NCI-H82 treated with DMSO at 0.1 percent for 48 hours (cell line): Measurements from ENCODE around the gene IQSEC1.
"Not testable (repeated sequence)": the region's sequence is repeated elsewhere in the genome, so short reads cannot be mapped to it uniquely, and the experiment has no call there.

Source experiments
- DNase-seq: peaks from one replicate; lab custom pipeline; 2025; ENCODE audit not compliant: unreplicated experiment; lab: John Stamatoyannopoulos, UW

IQSEC1 gene

DNA sequence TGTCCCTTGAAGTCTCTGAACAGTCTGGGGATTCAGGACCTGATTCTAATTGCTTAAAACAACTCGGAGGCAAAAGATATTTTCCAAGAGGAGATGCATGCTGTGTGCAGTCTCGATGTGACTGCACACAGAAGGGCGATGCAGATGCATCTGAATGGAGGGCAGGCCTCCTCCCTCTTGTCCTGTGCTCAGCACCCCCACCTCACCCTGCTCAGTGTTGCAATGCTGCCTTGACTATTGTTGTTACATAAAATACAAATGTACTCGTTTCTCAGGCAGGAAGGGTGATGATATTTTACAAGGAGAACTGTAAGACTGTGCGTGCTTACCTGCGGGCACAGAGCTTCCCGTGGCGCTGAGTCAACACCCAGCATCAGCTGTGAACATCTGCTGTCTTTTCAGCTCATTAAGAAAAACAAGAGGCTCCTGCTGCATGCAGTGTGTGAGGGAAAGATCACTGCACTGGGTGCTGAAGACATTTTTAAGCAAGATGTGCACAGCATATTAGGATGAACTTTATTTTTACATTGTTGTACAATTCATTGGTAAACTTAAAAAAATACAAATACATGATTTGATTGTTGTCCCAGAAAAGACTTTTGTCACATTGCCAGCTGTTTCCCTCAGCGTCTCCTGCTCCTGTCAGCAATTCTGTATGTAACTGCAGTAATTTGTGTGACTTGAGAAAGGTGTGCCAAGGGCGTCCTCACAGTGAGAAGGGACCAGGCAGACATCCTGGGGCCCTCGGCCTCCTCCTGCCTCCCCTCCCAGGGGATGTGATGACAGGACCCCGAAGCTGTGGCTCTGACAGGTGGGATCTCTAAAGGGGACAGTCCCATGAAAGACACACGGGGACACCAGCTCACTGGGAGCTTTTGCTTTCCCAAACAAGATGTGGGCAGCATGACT lies 175.6 kb downstream of the IQSEC1 start:
- DNase-seq, result no peak

DNA sequence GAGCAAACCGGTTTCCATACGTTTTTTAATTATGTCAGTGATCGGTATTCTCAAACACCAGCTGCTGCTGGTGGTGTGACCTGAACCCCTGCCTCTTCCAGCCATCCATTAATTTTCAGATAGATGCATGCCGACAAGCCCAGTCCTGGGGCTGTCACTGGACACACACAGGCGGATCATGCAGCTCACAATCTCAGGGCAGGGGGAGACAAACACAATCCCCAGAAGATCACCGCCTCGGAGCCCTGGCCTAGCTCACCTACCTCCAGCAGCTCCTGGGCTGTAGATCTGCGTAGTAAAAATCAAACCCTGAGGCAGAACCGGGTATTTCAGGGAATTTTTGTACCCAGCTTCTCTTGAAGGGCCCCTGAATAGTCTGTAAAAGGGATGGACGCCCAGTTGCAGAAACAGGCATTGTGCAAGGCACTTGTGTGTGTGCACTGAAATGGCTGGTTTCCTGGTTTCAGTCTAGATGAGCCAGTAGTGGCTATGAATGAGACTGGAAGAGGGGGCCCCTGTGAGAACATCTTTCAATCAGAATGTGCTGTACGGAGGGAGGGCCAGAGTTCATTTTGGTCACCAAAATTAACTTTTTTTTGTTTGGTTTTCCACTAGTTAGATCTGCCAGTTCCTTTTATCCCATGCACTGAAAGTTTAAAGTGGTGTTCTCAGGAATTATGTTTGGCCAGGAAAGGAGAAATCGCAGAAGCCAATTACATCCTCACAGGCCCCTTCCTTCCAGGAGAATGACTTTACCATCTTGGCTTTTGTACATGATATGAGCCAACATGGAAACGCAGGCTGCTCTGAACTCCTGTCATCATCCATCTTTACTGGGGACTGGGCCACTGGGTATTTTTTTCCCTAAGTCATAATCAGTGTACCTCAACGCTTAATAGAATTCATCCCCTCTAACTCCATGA lies 176.9 kb downstream of the IQSEC1 start:
- no peak for DNase-seq

DNA sequence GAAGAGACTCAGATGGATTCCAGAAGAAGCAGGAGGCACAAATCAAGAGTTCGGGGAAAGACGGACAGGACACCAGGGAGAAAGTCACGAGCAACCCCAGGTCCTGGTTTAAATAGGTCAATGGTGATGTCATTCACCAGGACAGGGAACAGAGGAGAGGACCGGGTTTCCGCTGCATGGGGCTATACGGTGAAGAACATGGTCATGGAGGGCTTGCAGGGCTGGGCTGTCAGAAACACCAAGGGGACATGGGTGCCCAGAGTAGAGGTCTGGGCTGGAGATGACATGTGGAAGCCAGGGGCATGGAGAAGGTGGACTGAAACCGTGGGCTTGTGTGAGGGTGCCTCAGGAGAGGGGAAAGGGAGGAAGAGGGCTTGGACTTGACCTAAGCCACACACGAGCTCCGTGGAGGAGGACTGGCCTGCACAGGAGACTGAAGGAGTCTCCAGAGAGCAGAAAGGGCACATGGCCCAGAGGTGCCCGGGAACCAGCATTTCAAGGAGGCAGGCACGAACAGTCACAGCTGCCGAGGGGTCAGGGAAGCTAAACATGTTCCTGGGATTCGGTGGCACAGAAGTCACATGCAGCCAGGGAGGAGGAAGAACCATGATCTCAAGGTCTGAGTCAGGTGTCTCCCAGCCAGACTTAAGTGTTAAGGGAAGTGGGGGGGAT lies 177.7 kb downstream of the IQSEC1 start:
- DNase-seq, result no peak

DNA sequence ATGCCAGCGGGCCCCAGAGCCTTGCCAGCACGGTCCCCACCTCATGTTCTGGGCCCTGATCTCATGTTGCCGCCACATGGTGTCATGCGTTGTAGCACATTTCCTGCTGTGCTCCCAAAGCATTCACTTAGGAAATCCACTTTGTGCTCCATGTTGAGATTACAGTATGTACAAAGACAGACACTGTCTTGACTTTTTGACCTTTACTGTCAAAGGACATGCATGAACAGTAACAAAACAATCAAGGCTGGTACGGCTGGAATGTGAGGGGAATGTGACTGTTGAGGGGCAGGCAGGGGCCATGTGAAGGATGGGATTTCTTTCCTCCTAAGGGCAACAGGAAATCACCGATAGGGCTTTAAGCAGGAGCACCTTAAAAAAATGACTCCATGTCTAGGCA lies 178.6 kb downstream of the IQSEC1 start:
- DNase-seq, result no peak

DNA sequence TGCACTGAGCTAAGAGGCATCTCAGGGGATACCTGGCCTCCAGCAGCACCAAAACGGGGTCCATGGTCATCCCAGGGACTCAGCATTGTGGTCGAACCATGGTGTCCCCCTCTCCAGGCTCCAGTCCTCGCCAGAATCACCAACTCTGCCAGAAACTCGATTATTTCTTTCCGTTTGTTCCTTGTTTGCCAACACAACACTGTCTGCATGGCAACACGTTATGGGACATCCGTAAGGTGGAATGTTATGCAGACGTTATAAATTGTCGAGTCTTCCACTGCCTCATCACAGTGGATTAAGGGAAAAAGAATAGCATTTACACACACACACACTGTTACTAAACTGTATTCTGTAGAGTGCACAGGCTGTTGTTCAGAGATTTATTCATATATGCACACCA lies 179.4 kb downstream of the IQSEC1 start:
- DNase-seq, result no peak

DNA sequence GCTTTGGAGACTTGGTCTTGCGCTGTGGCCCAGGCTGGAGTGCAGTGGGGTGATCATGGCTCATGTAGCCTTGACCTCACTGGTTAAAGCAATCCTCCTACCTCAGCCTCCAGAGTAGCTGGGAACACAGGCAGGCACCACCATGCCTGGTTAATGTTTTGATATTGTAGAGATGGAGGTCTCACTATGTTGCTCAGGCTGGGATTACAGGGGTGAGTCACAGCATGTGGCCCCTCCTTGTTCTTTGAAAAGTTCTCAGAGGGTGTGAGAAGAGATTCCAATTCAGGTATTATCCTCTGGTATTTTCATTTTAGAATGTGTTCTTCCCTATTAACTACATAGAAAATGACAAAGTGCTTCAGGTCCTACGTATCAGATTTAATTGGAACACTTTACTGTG lies 180.0 kb downstream of the IQSEC1 start:
- no peak for DNase-seq

DNA sequence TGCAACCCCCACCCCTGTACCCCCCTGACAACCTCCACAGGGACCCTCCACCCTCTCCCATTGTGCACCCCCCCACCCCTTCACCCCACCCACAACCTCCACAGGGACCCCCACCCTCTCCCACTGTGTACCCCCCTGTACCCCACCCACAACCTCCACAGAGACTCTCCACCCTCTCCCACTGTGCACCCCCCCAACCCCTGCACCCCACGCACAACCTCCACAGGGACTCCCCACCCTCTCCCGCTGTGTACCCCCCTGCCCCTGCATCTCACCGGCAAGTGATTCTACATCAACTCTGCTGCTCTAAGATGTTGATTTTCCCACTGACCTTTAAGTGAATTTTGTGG lies 180.4 kb downstream of the IQSEC1 start:
- no peak for DNase-seq

DNA sequence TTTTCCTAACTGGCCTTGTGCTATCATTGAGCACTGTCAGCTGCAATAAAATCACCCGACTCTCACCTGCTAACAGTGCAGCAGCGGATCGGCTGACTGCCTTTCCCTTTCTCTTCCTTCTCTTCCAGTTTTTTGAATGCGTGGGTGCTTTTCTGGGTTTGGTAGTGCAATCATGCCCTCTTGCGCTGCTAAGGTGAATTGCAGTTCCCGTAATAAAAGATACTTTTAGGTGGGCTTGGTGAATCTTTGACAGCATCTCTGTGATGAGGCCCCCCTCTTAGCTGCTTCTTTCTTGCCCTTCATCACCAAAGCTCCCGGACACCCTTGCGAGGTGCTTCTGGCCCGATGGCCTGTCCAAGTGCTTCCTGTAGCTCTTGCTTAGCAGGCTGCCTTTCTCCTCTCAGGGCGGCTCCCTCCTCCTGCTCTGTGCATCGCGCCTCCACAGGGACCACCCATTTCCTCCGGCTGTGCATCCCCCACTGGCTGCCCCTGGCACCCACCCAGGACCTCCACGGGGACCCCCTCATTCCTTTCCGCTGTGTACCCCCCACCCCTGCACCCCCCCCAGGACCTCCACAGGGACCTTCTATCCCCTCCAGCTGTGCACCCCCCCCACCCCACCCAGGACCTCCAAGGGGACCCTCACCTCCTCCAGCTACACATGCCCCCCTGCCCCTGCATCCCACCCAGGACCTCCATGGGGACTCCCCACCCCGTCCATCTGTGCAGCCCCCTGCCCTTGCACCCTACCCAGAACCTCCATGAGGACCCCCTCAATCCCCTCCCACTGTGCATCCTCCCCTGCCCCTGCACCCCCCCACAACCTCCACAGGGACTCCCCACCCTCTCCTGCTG lies 181.0 kb downstream of the IQSEC1 start:
- peak; percentile 14 for DNase-seq

DNA sequence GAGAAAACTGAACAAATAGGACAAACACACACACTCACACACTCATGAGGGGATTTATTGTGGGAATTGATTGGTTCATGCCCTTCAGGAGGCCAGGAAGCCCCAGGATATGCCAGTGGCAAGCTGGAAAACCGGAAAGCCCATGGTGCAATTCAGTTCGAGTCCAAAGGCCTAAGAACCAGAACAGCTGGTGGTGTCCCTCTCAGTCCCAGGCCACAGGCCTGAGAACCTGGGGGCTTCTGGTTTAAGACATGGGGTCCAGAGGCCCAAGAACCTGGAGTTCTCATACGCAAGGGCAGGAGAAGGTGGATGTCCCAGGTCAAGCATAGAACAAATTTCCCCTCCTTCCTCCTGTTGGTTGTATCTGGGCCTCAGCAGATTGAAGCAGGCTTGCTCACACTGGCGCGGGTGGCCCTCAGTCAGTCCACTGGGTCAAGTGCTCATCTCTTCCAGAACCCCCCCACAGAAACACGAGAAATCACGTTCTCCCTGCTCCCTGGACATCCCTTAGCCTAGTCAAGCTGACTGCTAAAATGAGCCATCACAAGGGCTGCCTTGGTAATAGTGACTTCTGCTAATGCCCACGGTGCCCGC lies 181.7 kb downstream of the IQSEC1 start:
- no peak for DNase-seq

DNA sequence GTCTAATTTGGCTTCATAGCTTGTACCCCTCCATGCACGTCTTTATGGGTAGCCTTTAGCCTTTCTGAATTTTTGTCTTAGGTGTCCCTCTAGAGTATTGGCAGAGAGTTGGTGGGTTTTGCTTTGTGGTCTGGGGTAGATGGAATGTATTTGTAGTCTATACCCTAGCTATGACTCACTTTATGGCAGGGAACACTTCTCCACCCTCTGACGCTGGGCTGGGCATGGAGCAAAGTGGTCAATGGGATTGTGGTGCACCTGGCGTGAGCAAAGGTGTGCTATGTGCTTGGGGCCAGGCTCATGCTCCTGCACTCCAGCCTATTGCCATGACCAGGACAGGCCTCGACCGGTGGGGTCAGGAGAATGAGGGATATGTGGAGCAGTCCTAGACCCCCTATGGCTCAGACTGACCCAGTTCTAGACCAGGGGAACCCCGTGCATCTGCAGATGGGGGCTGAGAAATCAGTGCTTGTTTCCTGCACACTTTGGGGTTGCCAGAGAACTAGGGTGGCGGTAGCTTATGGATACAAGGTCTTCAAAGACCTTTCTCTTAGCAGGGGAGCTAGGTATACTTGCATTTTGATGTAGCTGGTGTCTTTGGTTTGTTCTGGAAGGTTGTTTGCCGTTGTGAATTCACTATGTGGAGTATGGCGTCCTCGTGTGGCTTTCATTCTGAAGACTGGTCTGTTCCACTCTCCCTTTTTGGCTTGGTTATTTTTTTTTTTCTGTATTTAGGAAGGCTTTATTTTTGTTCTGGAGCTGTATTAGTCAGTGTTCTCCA lies 182.4 kb downstream of the IQSEC1 start:
- DNase-seq, result no peak

DNA sequence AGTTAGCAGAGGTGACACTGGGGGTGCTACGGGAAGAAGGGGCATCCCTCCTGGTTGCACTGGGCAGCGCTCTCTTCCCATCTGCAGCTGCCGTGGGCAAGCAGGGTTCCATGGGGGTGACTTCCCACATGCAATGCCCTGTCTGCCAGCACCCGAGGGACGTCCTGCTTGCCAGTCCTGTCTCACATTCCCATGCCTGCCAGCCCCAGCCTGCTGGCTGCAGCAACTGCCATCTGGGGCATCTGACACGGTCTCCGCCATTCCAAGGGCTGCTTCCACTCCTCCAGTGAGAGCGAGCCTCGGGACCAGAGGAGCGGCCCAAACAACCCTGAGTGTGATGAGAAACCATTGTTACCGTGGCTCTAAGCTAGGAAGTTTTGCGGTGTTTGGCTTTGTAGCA lies 186.5 kb downstream of the IQSEC1 start:
- DNase-seq, result no peak

DNA sequence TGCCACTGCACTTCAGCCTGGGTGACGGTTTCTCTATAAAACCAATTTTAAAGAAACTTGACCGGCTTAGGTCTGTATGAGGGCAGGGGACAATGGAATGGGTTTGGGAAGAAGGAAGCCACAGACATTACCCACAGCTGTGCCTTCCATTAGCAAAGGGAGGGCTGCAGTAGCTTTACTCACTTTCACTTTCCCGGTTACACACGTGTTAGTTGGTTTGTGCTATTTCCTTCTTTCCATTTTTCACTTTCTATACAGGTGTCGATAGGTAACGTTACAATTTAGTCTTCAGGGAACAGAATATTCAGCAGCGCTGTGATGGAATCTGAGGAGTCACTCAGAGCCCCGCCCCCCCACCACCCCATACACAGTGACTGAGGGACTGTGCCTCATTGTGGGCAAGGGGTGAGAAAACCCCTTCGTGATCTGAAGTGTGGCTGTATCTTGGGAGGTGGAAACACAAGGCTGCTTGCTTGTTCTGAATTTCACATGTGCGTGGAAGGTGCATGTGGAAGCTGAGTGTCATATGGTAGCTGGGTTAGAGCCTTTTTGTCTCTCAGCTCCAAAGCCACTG lies 187.0 kb downstream of the IQSEC1 start:
- no peak for DNase-seq

DNA sequence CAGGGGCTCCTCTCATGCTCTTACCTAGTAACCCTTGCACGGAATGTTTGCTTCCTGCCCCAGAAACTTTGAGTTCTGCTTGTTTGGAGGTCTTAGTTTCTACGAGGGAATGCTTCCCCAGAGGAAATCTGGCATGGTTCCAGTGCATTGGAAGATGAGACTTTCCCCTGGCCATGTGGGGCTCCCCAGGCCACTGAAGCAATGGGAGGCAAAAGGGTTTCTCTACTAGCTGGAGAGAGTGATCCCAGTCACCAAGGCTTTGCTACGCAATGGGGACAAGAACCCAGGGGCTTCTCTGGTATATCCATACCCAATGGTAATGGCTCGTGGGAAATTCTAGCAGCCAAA lies 187.7 kb downstream of the IQSEC1 start:
- DNase-seq, result no peak

DNA sequence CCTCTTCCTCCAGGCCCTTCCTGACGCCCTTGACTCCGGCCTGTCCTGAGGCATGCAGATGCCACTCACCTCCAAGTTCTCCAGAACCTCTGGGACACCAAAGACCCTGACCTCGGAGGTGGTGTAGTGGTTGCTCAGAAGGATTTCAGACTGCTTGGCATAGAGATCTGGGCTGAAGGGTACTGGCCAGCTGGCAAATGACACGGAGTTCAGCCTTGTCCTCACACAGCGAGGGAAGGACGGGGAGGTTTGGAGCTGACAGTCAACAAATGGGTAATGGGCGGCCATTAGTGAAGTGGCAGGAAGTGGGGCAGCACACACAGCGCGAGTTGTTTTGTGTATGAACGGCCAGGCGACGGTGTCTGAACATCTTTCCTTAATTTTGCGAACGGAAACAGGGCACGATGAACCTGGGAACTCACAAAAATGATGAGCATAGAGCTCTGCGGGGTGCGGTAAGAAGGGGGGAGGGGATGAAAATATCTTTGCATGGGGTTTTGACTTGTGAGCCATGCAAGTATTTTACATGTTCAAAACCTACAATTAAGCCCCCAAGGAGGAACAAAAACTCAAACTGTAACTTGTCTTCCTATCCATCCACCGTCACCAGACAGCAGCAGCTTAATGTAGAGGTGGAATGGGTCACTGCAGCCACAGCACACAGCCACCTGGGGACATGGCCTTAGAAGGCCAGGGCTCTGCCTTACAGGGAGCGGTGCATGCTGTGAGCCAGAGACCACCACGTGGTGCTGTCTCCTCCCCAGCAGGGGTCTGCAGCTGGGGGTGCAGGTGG lies 188.2 kb downstream of the IQSEC1 start:
- DNase-seq, result no peak

DNA sequence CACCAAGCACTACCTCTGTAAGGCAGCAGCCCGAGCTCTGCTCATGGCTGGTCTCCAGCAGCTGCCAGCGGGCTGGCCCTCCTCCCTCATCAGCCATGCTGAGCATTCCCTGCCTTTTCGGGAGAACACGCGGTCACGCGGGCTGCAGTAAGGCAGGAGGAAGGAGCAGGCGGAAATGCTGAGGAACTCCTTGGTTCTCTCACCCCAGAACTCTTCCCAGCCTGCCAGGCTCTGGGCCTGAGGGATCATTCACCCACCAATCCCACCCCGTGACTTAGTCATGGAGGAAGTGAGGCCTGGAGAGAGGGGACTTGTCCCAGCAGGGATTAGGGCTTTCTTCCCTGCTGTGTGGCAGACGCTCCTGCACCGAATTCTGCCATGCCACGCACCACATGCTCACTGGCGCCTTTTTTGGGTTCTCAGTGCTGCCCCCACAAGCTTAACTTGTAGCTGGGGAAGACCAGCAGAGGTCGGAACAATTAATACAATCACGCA lies 189.0 kb downstream of the IQSEC1 start:
- no peak for DNase-seq

DNA sequence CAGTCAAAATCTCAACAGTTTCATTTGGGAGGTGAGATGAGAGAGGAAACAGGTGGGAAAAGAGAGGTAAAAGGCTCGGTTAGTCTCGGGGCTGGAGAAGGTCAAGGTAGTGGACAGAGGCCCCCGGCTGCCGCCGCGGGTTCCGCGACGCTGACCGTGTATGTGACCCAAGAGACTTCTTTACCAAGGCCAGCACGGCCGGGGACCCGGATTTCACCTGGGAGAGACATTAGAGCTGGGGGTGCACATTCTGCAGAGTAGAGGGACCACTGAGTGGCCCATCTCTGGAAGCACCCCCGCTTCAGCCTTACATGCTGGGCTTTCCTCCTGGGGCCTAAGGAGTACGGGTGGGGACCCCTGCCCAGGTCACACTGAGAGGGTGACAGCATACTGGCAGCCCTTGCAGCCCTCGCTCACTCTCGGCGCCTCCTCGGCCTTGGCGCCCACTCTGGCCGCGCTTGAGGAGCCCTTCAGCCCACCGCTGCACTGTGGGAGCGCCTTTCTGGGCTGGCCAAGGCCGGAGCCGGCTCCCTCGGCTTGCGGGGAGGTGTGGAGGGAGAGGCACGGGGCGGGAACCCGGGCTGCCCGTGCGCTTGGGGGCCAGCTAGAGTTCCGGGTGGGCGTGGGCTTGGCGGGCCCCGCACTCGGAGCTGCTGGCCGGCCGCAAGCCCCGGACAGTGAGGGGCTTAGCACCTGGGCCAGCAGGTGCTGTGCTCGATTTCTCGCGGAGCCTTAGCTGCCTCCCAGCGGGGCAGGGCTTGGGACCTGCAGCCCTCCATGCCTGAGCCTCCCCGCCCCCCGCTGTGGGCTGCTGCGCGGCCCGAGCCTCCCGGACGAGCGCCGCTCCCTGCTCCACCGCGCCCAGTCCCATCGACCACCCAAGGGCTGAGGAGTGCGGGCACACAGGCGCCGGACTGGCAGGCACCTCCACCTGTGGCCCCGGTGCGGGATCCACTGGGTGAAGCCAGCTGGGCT lies 190.6 kb downstream of the IQSEC1 start:
- no peak for DNase-seq

DNA sequence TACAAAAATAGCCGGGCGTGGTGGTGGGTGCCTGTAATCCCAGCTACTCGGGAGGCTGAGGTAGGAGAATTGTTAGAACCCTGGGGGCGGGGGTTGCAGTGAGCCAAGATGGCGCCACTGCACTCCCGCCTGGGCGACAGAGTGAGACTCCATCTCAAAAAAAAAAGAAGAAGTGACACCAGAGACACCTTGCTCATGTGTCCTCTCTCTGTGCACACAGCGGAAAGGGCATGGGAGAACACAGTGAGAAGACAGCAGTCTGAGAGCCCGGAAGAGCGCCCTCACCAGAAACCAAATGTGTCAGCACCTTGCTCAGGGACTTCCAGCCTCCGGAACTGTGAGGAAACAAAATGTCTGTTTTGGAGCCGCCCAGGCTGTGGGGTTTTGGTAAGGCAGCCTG lies 191.4 kb downstream of the IQSEC1 start:
- not testable (repeated sequence) for DNase-seq
